Endothelial cell (in vitro differentiated cells): ENCODE data around the gene SLC7A11. TPM values are rescaled to one million over a fixed set of nuclear protein-coding genes. Genes with fewer than 3 reads are reported as not detected.

Source experiments
- DNase-seq: peaks from one replicate; pipeline ENCODE4 v3.0.0; 2021; ENCODE audit warnings: low spot score
- H3K27ac Mint-ChIP-seq: one replicate; pipeline ENCODE4 v1.8.0; 2021; ENCODE audit warnings: mixed read lengths, inconsistent platforms; ENCODE audit not compliant: unreplicated experiment
- H3K27me3 Mint-ChIP-seq: one replicate; pipeline ENCODE4 v1.8.0; 2021; ENCODE audit warnings: mild to moderate bottlenecking, moderate library complexity, mixed read lengths, inconsistent platforms; ENCODE audit not compliant: unreplicated experiment
- H3K36me3 Mint-ChIP-seq: one replicate; pipeline ENCODE4 v1.8.0; 2021; ENCODE audit warnings: mild to moderate bottlenecking, low read depth, mixed read lengths, inconsistent platforms; ENCODE audit not compliant: unreplicated experiment
- H3K4me1 Mint-ChIP-seq: one replicate; pipeline ENCODE4 v1.8.0; 2021; ENCODE audit warnings: mild to moderate bottlenecking, mixed read lengths, inconsistent platforms; ENCODE audit not compliant: unreplicated experiment
- H3K4me3 Mint-ChIP-seq: one replicate; pipeline ENCODE4 v1.8.0; 2021; ENCODE audit warnings: mild to moderate bottlenecking, mixed read lengths, inconsistent platforms; ENCODE audit not compliant: unreplicated experiment
- H3K9me3 Mint-ChIP-seq: one replicate; pipeline ENCODE4 v1.8.0; 2021; ENCODE audit warnings: mixed read lengths, inconsistent platforms; ENCODE audit not compliant: unreplicated experiment
- CTCF ChIP-seq: fragments of 200-600 bp; sonication (generic); IDR thresholded peaks from one replicate; pipeline ENCODE4 v1.5.0; 2021; ENCODE audit warnings: antibody characterized with exemption; ENCODE audit not compliant: unreplicated experiment
- total RNA-seq: library from RNA; stranded (reverse); fragmentation: NEBNext Ultra II Directional; extraction: Animal tissue kit (Norgen Biotek cat#: 25700); gene quantifications from one replicate; pipeline ENCODE4 v1.2.1, GENCODE V29; 2021; ENCODE audit not compliant: unreplicated experiment

SLC7A11 gene
- total RNA-seq, 1 donor from 2014 or later = 5.1 TPM

DNA sequence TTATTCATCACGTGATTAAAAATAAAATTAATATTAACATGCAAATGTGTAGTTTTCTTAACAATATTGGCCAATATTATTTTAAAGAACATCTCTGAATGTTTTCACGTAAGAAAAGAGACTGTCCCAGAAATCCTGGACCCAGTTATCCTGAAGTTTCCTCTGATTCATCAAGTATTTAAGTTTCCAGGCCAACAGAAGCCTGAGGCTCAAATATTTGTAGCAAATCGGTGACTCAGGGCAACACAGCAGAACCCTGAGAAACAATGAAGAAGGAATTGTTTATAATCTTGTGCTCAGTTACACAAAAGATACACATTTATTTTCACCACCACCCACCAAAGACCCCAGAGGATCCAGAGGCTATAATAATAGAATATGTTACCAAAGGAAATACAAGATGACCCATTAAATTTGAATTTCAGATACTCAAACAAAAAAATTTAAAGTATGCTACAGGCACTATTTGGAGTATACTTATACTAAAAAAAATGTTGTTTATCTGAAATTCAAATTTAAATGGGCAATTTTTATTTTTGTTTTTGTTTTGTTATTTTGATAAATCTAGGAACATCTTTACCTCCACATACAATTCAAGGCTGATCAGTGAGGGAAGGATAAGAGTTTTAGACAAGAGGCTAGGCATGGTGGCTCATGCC is 33.9 kb upstream of the SLC7A11 start:
- no peaks in the 10 kb centered on the region for H3K9me3 Mint-ChIP-seq
- H3K27ac Mint-ChIP-seq = peak overlapping the region; percentile 86
- no peaks in the 10 kb centered on the region for H3K36me3 Mint-ChIP-seq
- no peaks in the 10 kb centered on the region for H3K27me3 Mint-ChIP-seq
- no peak for DNase-seq
- no peak for TF ChIP-seq CTCF
- no peak overlapping the region for H3K4me3 Mint-ChIP-seq
- H3K4me1 Mint-ChIP-seq = peaks cover 2% of the 10 kb centered on the region

DNA sequence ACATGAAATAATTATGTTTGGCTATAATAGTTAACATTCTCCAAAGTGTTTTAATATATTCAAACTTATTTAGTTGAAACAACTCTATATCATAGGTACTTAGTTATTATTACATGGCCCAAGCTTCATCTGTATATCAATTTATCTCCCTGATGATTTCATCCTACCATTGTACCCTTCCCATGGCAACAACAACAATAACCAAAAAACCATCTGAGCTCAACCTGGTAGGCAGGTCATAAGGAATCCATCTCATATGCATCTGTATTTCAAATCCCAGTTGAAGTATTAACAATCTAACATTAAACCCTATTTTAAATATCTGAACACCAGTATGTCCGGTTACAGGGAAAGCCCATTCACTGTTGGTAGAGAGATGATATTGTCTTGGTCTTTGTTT is 33.1 kb upstream of the SLC7A11 start:
- no peak overlapping the region for H3K4me3 Mint-ChIP-seq
- DNase-seq = no peak
- H3K4me1 Mint-ChIP-seq = peaks cover 2% of the 10 kb centered on the region
- peak overlapping the region; percentile 45 for H3K27ac Mint-ChIP-seq
- no peak for TF ChIP-seq CTCF
- H3K36me3 Mint-ChIP-seq = no peaks in the 10 kb centered on the region
- no peaks in the 10 kb centered on the region for H3K27me3 Mint-ChIP-seq
- no peaks in the 10 kb centered on the region for H3K9me3 Mint-ChIP-seq

DNA sequence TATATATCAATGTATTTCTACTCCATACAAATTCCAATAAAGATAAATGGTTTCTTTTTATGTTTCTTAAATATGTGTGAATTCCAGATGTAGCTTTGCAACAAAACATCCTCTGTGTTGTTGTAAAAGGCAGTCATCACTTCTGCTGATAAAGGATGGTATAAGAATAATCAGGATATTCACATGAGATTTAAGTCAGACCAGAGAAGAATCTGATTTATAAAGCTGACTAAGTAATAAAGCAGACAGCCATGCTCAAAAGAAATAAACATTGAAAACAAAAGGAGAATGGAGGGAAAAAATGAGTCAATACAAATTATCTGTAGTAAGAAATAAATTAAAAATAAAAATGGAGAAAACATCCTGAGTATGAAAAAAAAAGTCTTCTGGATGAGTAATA is 27.0 kb upstream of the SLC7A11 start:
- no peak for DNase-seq
- Mint-ChIP-seq H3K36me3 (no peaks in the 10 kb centered on the region), H3K4me1 (no peaks in the 10 kb centered on the region), H3K9me3 (no peaks in the 10 kb centered on the region), H3K27me3 (no peaks in the 10 kb centered on the region), H3K4me3 (no peak overlapping the region), H3K27ac (no peak overlapping the region)
- TF ChIP-seq CTCF = no peak

DNA sequence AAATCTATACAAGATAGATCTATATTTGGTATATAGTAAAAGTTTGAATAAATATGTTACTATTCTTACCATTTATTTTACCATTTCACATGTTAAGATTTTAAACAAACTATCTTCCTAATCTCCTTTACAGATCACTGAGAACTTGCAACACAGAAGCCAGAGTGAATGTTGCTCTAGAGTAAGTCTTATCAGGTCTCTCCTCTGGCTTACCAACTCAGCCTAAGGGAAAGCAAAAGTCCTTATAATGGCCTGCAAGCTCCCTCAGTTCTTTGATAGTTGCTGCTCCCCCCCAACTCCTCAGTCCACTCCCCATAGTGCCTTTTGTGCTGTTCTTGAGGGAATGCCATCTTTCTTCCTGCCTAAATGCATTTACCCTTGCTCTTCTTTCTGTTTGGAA is 25.7 kb upstream of the SLC7A11 start:
- no peak for DNase-seq
- Mint-ChIP-seq H3K36me3 (no peaks in the 10 kb centered on the region), H3K27ac (no peak overlapping the region), H3K27me3 (no peaks in the 10 kb centered on the region), H3K9me3 (no peaks in the 10 kb centered on the region), H3K4me3 (no peak overlapping the region), H3K4me1 (no peaks in the 10 kb centered on the region)
- no peak for TF ChIP-seq CTCF

DNA sequence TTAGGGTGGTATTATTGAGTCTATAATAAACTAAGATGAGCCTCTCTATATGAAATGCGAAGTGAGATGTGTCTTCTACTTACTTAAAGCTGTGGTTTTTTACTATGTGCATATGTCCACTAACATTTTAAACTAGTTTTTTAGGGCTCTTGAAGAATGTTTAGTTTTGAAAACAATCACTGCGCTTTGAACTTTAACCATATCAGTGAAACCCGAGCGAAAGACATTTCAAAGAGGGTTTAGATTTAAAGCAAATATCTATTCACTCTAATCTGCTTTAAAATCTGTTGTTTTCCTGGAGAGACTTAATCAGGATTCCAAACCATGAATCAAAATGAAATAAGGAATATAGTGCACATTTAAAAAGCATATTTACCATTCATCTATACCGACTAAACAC is 24.8 kb upstream of the SLC7A11 start:
- no peak for TF ChIP-seq CTCF
- H3K4me3 Mint-ChIP-seq = no peak overlapping the region
- H3K27ac Mint-ChIP-seq = no peak overlapping the region
- H3K36me3 Mint-ChIP-seq = no peaks in the 10 kb centered on the region
- no peaks in the 10 kb centered on the region for H3K4me1 Mint-ChIP-seq
- no peak for DNase-seq
- H3K27me3 Mint-ChIP-seq = no peaks in the 10 kb centered on the region
- no peaks in the 10 kb centered on the region for H3K9me3 Mint-ChIP-seq
